GM21360 (cell line): ENCODE data around the gene PPIF.

Experiments used
- ATAC-seq: cut with Tn5 transposase; IDR thresholded peaks from one replicate; pipeline ENCODE4 v1.9.1; 2021; ENCODE audit warnings: mild to moderate bottlenecking, moderate library complexity; ENCODE audit not compliant: unreplicated experiment

Gene PPIF

GRCh38 chr10:79385392-79385795, 38.1 kb downstream of the PPIF start:
- no peak for ATAC-seq

DNA sequence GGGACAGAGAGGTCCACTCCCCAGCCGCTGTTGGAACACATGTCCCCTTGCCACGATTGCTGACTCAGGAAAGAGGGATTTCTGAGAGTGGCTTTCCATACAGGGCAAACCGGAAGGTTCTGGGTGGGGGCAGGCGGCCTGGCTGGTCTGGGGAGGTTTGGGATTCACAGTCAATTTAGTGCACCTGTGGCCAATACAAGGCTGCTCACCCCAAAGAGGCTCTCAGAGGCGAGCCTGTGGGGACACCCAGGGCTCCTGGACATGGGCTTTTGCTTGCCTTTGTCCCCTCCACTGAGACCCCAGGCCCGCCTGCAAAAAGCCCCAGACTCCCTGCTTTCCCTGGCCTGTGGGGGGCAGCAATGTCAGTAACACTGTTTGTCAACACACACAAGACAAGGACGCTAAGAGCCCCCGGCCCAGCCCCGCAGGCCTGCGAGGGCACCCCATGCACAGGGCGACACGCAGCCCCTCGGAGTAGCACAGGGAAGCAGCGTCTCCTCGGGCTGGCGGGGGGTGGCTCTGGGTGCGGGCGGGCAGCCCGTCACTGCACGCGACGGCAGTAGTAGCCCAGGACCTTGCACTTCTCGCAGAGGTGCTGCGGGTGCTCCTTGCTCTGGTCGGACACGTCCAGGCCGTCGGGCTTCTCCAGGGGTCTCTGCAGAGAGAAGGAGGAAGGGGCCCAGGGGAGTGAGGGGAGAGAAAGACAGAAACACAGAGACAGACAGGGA, 38.7 kb downstream of the PPIF start:
- ATAC-seq, result no peak

- ATAC-seq, result no peak
Observed at GRCh38 chr10:79386637-79387465, 39.6 kb downstream of the PPIF start.

- ATAC-seq, result no peak
Observed at GRCh38 chr10:79387466-79387973, 40.3 kb downstream of the PPIF start.

DNA sequence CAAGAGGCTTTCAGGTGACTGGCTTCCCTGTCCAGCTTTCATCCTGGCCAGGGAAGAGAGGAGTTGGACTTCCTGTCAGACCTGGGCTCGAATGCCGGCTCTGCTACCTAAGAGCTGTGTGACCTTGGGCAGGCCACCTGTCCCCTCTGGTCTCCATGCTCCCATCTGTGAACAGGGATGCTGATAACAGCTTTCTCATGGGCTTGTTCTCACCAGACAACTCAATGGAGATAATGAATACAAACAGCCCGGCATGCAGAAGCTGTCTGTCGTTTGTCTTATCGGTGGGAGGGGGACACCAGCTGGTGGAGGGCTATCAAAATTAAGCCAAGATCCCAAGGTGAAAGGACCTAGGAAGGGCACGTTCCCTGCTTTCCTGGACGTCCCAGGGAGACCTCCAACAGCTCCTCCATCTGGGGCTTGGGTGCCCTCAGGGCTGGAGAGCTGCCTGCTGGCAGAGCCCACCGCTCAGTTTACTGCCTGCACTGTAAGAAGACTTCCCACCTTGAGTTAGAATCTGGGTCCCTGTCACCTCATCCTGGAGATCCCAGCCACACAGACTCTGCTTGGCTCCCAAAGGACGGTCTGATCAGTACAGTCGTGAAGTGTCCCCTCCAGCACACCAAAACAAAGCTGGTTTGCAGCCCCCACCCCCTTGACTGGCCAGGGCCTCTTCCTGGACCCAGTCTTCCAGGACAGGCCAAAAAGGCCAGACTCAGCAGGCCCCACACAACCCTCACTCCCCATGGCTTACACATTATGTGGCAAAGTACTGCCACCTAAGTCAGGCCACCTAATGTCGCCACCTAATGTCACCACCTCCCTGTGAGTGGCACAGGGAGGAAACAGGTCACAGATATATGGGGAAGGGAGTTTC, 40.9 kb downstream of the PPIF start:
- no peak for ATAC-seq

GRCh38 chr10:79390057-79390456, 42.8 kb downstream of the PPIF start:
- no peak for ATAC-seq

- ATAC-seq, result peak; percentile 49
Observed at GRCh38 chr10:79390551-79391229, 43.4 kb downstream of the PPIF start.

DNA sequence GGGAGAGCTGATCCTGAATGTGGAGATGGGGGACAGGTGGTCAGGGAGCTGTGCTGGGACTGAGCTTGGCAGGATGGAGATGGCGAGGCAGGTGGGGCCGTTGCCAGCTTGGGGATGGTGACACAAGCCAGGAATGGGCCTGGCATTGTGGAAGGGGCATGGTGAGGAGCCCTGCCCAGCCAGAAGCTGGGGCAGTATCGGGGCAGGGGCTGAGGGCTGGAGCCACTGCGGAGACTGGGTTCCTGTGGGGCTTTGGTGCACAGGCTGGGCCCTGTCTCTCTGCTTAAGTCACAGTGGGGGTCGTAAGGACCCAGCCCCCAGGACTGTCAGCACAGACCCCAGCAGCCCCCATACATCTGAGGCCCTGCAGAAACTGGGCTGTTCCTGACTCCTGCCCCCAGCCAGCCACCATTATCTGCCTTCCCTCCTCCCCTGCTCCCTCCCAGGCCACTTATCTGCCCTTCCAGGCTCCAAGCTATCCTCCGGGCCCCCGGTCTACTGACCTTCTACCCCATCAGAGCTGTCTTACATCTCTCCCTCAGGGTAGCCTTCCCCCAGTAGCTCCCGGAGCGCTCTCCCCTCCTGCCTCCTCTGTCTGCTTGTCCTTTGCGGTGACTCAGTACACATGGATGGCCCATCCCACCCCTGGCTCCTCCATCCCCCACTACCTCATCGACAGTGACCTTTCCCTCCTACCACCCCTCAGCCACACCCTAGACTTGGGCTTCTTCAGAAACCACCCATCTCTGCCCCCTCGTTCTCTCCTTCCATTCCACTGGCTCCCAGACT, 44.2 kb downstream of the PPIF start:
- no peak for ATAC-seq

DNA sequence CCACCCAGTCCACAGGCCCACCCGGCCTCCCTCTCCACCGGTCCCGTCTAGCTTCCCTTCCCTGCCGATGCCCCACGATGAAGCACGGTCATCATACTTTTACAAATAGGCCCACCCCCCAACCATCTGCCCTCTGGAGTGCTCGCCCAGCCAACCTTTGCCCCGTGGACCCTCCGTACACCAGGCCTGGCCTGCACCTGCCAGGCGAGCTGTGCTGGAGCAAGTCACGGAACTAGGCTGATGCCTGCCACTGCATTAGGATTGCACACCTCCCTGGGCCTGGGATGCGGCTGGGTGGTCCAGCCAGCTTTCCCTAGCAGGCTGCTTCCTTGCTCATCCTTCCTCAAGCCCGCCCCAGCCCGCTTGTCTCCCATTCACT, 44.7 kb downstream of the PPIF start:
- no peak for ATAC-seq

DNA sequence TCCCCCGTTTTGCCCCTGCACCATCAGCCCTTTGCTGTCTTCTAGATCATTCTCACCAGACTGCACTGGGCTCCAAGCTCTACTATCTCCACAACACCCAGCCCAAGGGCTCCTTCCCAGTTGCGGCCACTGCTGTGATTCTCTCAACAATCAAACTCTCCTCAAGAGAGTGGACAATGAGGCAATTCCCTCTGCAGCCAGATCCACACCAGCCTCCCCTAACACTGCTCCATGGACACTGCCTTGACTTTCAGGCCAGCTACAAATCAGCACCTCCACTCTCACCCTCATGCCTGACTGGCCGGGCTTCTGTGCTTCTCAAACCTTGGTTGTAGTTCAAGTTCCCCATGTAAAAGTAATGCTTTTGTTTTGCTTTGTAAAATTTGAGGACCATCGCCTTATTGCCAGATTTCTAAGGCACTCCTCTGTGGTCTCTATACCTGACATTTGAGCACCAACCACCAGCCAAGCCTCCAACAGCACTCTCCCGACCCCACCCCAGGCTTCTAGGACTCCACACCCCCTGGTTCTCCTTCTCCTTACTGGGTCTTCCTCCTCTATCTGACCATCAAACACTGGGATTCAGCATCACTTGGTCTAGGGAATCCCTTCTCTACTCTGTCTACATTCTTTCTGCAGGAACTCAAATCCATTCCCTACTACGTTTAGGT, 45.4 kb downstream of the PPIF start:
- no peak for ATAC-seq

- ATAC-seq, result no peak
Observed at GRCh38 chr10:79393221-79393923, 46.1 kb downstream of the PPIF start.

DNA sequence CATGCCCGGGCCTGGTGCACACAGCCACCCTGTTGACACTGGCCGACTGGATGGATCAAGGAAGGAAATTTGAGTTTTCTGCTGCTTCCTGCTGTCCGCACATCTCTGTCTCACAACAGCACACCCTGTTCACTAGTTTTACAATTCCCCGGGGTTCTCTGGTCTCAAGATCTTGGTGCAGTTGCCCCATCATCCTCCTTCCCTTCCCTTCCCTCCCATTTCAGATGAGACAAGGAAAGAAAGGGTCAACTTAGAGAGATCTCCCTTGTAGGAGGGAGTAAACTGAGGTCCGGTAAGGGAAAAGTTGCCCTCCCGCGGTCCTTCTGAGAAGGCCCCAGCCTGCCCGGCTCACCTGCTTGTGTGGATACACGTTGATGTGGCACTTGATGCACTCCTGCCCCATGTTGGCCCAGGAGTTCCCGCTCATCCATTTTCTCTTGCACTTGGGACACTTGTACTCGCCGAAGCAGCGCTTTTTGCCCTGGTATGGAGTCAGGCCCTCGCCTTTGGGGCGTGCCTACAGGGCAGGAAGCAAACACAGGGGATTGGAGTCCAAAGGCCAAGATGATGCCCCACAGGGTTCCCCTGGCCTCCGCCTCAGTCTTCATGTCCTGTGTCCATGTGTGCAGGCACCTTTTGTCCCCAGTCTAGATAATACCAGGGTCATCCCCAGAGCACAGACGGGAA, 46.8 kb downstream of the PPIF start:
- no peak for ATAC-seq

DNA sequence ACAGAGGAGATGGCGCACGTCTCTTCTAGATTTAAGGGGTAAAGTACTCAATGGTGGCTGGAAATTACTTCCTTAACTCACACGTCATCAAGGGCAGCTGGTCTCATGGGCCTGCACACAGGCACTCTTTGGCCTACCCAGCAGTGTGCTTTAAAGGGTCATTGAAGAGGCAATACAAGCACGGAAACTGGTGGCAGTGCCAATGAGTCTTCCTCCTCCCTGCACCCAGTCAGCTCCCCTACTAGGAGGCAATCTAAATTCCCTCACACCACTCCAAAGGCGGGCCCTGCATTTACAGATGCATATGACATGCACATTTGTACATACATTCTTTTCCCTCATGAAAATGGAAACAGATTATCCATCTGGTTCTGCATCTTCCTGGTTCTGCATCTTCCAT, 47.4 kb downstream of the PPIF start:
- ATAC-seq, result no peak

DNA sequence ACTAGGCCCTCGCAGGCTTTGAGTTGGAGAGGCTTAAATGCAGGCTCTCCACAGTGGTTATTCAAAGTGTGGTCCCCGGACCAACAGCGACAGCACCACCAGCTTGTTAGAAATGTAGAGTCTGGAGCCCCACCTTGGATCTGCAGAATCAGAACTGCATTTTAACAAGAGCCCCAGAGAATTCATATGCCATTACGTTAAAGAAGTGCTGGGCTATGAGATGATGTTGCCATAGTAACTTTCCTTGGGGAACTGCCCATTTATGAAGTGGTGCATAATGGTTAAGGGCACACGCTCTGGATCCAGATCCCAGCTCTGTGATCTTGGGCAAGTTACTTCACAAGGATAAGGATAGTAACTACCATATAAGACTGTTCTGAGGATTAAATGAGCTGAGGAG, 49.3 kb downstream of the PPIF start:
- no peak for ATAC-seq

GRCh38 chr10:79397051-79397450, 49.8 kb downstream of the PPIF start:
- ATAC-seq, result no peak

GRCh38 chr10:79397575-79398303, 50.5 kb downstream of the PPIF start:
- ATAC-seq, result no peak

- ATAC-seq, result no peak
Observed at GRCh38 chr10:79398642-79399041, 51.4 kb downstream of the PPIF start.
